Pancreas (tissue), 10 donors: Measurements from ENCODE around the gene CFAP57. TPM values are rescaled to one million over a fixed set of nuclear protein-coding genes. Genes with fewer than 3 reads are reported as not detected.
A peak's percentile ranks its signal among the peaks of the same experiment; 100 is the strongest.

ENCODE experiments used
- ATAC-seq, 4 donors: fragments of 200-7000 bp; cut with Tn5 transposase; one replicate each; pipeline versions ENCODE4 v1.8.0 to v1.9.1; 2020; ENCODE audit warnings: mild to moderate bottlenecking in 4 of 4, moderate library complexity in 4 of 4
- DNase-seq, 6 donors: peaks; one replicate each; pipeline ENCODE4 v3.0.0-alpha.2; 2020
- FAIRE-seq: peaks from 2 replicates; lab custom pipeline; 2012; peaks lifted over from hg19 to GRCh38; lab: Jason Lieb, UNC
- H3K27ac ChIP-seq, 4 donors: fragments of 200-600 bp; sonication (generic); 1 replicate in 3 of 4; 2 replicates in 1 of 4; pipeline versions ENCODE4 v1.5.0 to v1.8.0; 2020
- H3K27me3 ChIP-seq, 4 donors: fragments of 200-600 bp; one replicate each; pipeline ENCODE4 v1.8.0; 2021
- H3K36me3 ChIP-seq, 3 donors: fragments of 200-600 bp; sonication (generic) in 1 of 3; one replicate each; pipeline versions ENCODE4 v1.5.0 to v1.8.0; 2020 to 2021
- H3K4me1 ChIP-seq, 3 donors: fragments of 200-600 bp; one replicate each; pipeline ENCODE4 v1.8.0; 2021
- H3K4me3 ChIP-seq, 4 donors: fragments of 200-600 bp; sonication (generic) in 2 of 4; one replicate each; pipeline versions ENCODE4 v1.5.0 to v1.8.0; 2020 to 2021
- H3K9me3 ChIP-seq, 4 donors: fragments of 200-600 bp; one replicate each; pipeline ENCODE4 v1.8.0; 2021
- WGBS, 2 donors: extraction: QIAGEN DNeasy Blood & Tissue Kit; methylation state at CpG; one replicate each; pipeline ENCODE4 v1.1.7; 2013; 5-methylcytosine and 5-hydroxymethylcytosine counted together
- intact Hi-C, 3 donors: fragments of 100-400 bp; cut with DNase I; formaldehyde crosslinking; loops; one replicate each; pipeline versions ENCODE4 v1.11.1 to v1.14.2; 2022
- polyA plus RNA-seq, 2 donors: library from polyadenylated mRNA; stranded (reverse); fragments of 200-250 nt; gene quantifications; one replicate each; pipeline ENCODE4 v1.2.3, GENCODE V29; 2013
- total RNA-seq, 6 donors: library from RNA; stranded (reverse); fragmentation: NEBNext Ultra II Directional in 4 of 6; extraction: Animal tissue kit (Norgen Biotek cat#: 25700) in 4 of 6; gene quantifications; one replicate each; pipeline versions ENCODE4 v1.2.1 to v1.2.4, GENCODE V29; 2021 to 2023
- TF ChIP-seq, protein P1 (sequence below), 4 donors: fragments of 200-600 bp; sonication (generic) in 3 of 4; IDR thresholded peaks; one replicate each; pipeline versions ENCODE4 v1.5.0 to v1.8.0; 2021; ENCODE audit warnings: antibody characterized with exemption in 4 of 4
- donor health status: healthy with polysubstance abuse.
- donor health status: DM: no; HTN: no; CAD: no; lungs with moderate emphysema.
- donor health status: DM: no; HTN: no; CAD: no.
- donor health status: control.
- donor health status: control.
- donor health status: Bipolar disorder and iron deficiency.
- donor health status: DM: yes; HTN: yes; CAD: no.
- donor health status: DM: no; HTN: no; CAD: no.
- donor health status: DM: no; HTN: no; CAD: no.
- donor health status: DM: yes; HTN: yes; CAD: no.

The CFAP57 gene
- total and polyA plus RNA-seq, 8 donors = 0.14 to 0.61 (median 0.21) TPM

- Histone ChIP-seq H3K9me3 (no peaks in the 10 kb centered on the region), H3K27me3 (no peaks in the 10 kb centered on the region), H3K4me3 (no peak overlapping the region), H3K27ac (no peak overlapping the region), H3K36me3 (no peaks in the 10 kb centered on the region), H3K4me1 (peaks cover 8 to 27% (median 10%) of the 10 kb centered on the region in 3 donors)
- intact Hi-C loops = no loop called here
- ATAC-seq (no peak), FAIRE-seq (no peak), DNase-seq (peak in 1 of 6 donors; percentile 41)
- TF ChIP-seq, protein P1, sequence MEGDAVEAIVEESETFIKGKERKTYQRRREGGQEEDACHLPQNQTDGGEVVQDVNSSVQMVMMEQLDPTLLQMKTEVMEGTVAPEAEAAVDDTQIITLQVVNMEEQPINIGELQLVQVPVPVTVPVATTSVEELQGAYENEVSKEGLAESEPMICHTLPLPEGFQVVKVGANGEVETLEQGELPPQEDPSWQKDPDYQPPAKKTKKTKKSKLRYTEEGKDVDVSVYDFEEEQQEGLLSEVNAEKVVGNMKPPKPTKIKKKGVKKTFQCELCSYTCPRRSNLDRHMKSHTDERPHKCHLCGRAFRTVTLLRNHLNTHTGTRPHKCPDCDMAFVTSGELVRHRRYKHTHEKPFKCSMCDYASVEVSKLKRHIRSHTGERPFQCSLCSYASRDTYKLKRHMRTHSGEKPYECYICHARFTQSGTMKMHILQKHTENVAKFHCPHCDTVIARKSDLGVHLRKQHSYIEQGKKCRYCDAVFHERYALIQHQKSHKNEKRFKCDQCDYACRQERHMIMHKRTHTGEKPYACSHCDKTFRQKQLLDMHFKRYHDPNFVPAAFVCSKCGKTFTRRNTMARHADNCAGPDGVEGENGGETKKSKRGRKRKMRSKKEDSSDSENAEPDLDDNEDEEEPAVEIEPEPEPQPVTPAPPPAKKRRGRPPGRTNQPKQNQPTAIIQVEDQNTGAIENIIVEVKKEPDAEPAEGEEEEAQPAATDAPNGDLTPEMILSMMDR (IDR thresholded peaks at IDR 0.05) = no peak
- WGBS, 2 donors = 93 to 96% methylated on average over 6 of the region's 6 CpGs
These were observed 107.5 kb downstream of the CFAP57 start for GRCh38 chr1:43279666-43280065.

DNA sequence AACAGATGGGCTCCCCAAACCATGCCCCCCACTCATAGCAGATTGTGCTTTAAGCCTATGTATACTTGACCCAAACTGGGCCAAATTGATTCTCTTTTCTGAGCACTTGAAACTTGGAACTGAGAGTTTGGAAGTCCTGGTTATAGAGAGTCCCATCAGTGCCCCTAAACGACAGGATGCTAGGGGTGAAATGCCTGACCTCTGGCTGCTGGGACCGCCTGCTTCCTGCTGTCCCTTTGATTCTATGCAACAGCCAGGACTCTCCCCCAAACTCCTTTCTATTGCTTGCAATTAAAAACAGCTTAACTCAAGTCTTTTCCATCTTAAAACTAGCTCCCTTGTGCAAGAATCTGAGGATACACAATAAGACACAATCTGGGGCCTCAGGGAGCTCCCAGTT is 108.6 kb downstream of the CFAP57 start:
- H3K27me3 ChIP-seq = no peaks in the 10 kb centered on the region
- no peak for FAIRE-seq
- peaks cover 8 to 27% (median 10%) of the 10 kb centered on the region in 3 donors for H3K4me1 ChIP-seq
- intact Hi-C loops = no loop called here
- H3K9me3 ChIP-seq = no peaks in the 10 kb centered on the region
- H3K36me3 ChIP-seq = no peaks in the 10 kb centered on the region
- peak in 1 of 6 donors; percentile 7 for DNase-seq
- no peak for ATAC-seq
- H3K4me3 ChIP-seq = no peak overlapping the region
- WGBS, 2 donors = 72 to 75% methylated on average over 2 of the region's 2 CpGs
- TF ChIP-seq, protein P1 (IDR thresholded peaks at IDR 0.05) = no peak
- no peak overlapping the region for H3K27ac ChIP-seq

DNA sequence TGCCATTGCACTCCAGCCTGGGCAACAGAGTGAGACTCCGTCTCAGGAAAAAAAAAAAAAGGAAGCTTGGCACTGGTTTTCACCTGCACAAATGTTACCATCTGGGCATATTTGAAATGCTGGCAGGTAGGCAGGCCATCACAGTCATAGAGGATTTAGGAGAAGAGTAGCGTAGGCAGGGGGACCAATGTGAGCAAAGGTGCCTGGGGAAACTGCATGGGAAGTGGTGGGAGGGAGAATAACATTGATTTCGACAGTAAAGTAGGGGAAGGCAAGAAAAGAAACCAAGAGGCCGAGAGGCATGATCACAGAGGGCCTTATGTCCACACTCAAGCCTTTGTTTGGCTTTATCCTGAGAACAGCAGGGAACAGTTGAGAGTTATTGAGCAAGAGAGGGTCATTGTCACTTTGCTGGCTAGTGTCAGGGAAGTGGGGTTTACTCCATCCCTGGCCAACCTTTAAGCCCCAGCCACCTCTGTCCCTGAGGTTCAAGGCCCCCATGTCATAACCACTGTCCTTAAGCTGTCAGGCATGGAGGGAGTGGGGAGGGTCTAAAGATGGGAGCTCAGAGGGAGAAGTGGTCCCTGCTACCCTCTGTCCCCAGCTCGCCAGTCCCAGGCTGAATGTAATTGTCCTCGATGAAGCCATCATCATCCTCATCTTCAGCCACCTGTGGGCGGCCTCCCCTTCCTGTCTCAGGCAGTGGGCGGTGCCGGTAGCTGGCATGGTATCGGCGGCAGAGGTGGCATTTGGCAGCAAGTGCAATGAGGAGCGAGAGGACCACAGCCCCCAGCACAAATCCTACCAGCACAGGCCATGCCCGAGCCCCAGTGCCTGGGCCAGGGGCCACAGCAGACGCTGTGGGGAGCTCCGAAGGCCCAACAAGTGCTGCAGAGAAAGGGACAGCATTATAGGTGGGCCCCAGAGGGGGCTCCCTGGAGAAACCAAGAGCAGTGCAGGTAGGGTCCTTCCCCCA is 110.4 kb downstream of the CFAP57 start:
- TF ChIP-seq, protein P1 (IDR thresholded peaks at IDR 0.05) = no peak
- ATAC-seq = no peak
- H3K4me1 ChIP-seq = peaks cover under 1 to 15% (median 10%) of the 10 kb centered on the region in 3 donors
- no peak overlapping the region for H3K27ac ChIP-seq
- no peak for FAIRE-seq
- H3K4me3 ChIP-seq = no peak overlapping the region
- H3K36me3 ChIP-seq = no peaks in the 10 kb centered on the region
- no peaks in the 10 kb centered on the region for H3K27me3 ChIP-seq
- intact Hi-C loops = no loop called here
- 74 to 82% methylated on average over 15 of the region's 15 CpGs for WGBS, 2 donors
- peak in 1 of 6 donors; percentile 49 for DNase-seq
- H3K9me3 ChIP-seq = no peaks in the 10 kb centered on the region

- DNase-seq (peak in 1 of 6 donors; percentile 29), ATAC-seq (no peak), FAIRE-seq (no peak)
- peak overlapping the region in 2 of 4 donors; percentile 47 to 51 for H3K4me3 ChIP-seq
- H3K9me3 ChIP-seq = no peaks in the 10 kb centered on the region
- intact Hi-C loops = no loop called here
- TF ChIP-seq, protein P1 (IDR thresholded peaks at IDR 0.05) = no peak
- 38 to 44% methylated on average over 3 of the region's 3 CpGs for WGBS, 2 donors
- peaks cover 0 to 15% (median 10%) of the 10 kb centered on the region in 3 donors for H3K4me1 ChIP-seq
- no peaks in the 10 kb centered on the region for H3K36me3 ChIP-seq
- H3K27me3 ChIP-seq = no peaks in the 10 kb centered on the region
- no peak overlapping the region for H3K27ac ChIP-seq
These were observed 111.9 kb downstream of the CFAP57 start for GRCh38 chr1:43284065-43284464.
